GM12865 (cell line): ENCODE results near the gene SNED1.

Experiments
- DNase-seq: peaks from one replicate; pipeline ENCODE4 v3.0.0; 2010; ENCODE audit warnings: low read depth
- H3K4me3 ChIP-seq: 2 replicates; pipeline ENCODE4 v1.5.1; 2011; ENCODE audit warnings: mild to moderate bottlenecking, low read depth, low read length, control low read depth
- TF ChIP-seq, protein P1 (sequence below): IDR thresholded peaks from 2 replicates; pipeline ENCODE4 v1.5.1; 2011; ENCODE audit warnings: low read length, control low read depth, low read depth, inconsistent platforms; ENCODE audit not compliant: insufficient read depth; ENCODE audit errors: missing control alignments

The SNED1 gene

DNA sequence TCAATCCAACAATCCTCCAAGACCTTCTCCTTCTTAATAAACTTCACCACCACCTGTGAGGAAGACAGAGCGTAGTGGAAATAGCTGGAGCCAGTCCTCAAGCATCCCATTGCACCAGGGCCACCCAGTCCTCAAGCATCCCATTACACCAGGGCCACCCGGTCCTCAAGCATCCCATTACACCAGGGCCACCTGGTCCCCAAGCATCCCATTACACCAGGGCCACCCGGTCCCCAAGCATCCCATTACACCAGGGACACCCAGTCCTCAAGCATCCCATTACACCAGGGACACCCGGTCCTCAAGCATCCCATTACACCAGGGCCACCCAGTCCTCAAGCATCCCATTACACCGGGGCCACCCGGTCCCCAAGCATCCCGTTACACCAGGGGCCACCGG, 116.9 kb downstream of the SNED1 start:
- no peak for DNase-seq
- TF ChIP-seq, protein P1, sequence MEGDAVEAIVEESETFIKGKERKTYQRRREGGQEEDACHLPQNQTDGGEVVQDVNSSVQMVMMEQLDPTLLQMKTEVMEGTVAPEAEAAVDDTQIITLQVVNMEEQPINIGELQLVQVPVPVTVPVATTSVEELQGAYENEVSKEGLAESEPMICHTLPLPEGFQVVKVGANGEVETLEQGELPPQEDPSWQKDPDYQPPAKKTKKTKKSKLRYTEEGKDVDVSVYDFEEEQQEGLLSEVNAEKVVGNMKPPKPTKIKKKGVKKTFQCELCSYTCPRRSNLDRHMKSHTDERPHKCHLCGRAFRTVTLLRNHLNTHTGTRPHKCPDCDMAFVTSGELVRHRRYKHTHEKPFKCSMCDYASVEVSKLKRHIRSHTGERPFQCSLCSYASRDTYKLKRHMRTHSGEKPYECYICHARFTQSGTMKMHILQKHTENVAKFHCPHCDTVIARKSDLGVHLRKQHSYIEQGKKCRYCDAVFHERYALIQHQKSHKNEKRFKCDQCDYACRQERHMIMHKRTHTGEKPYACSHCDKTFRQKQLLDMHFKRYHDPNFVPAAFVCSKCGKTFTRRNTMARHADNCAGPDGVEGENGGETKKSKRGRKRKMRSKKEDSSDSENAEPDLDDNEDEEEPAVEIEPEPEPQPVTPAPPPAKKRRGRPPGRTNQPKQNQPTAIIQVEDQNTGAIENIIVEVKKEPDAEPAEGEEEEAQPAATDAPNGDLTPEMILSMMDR: no peak
- no peak overlapping the region for H3K4me3 ChIP-seq

- no peak overlapping the region for H3K4me3 ChIP-seq
- TF ChIP-seq, protein P1: no peak
- no peak for DNase-seq
Observed at GRCh38 chr2:241116606-241117560, 118.5 kb downstream of the SNED1 start.

DNA sequence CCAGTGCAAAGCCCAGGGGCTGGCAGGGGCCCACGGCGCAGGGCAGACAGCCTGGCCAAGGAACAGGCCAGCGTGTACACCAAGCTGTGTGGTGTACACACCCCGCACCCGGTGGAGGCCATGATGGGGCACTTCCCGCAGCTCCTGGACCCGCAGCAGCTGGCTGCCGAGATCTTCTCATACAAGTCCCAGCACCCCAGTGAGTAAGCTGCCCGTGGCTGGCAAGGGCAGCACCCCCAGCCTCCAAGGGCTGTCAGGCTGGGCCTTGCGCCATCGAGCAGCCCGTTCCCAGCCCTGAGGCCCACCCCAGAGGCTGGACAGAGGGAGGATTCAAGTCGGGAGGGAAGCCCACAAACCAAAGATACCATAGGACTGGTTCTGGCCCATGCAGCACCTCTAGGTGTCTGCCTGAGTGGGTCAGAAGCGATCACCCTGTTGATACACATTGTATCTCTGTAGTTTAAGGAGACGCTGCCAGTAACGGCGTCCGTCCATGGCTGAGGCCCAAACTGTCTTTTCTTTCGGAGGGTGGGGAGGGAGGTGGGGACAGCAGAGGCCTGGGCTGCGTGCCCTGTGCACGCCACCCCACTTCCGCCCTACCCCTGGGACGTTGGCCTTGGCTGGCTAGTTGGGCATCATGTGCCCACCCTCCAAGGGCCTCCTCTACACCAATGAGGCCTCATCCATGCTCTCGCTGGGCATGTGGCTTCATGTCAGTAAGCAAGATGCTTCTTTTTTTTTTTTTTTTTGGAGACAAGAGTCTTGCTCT, 120.5 kb downstream of the SNED1 start:
- no peak for DNase-seq
- TF ChIP-seq, protein P1: no peak
- no peak overlapping the region for H3K4me3 ChIP-seq

GRCh38 chr2:241120440-241120839, 122.0 kb downstream of the SNED1 start:
- H3K4me3 ChIP-seq: no peak overlapping the region
- TF ChIP-seq, protein P1: no peak
- DNase-seq: no peak

DNA sequence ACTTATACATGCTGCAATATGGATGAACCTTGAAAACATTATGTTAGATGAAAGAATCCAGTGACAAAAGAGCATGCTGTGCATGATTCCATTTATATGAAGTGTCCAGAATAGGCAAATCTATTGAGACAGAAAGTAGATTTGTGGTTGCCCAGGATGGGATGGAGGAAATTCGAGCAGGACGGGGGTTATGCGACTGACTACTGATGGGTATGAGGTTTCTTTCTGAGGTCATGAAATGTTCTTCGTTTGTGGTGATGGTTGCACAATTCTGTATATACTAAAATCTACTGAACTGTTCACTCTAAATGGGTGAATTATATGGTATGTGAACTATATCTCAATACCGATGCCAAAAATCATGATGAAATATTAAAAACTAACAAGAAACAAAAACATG, 122.6 kb downstream of the SNED1 start:
- no peak for DNase-seq
- TF ChIP-seq, protein P1: no peak
- H3K4me3 ChIP-seq: no peak overlapping the region

DNA sequence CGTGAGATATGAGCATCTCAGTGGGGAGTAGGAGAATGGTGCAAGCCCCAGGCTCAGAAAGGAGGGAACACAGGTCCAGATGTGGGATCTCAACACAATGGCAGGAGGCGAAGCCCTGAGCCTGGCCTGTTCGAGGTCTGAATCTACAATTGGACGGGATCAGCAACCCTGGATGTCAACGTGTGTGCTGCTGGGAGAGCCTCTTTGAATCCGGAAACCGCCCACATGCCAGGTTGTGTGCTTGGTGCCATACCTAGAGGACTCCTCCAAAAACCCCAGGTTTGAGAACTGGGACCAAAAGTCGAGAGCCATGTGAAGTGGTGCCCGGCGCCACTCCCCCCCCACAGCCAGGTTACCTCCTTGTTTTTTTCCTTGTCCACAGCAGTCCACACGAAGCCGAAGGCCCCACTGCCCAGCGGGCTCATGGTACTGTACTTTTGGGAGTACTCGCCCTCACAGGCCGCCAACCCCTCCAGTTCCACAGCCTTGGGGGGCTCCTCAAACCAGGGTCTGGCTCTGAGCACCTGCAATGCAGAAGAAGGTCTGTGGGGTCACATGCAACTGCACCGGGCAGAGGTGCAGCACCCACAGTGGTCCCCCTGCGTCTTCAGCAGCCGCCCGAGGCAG, 124.1 kb downstream of the SNED1 start:
- no peak overlapping the region for H3K4me3 ChIP-seq
- no peak for DNase-seq
- TF ChIP-seq, protein P1: no peak
